PC-3 (cell line): ENCODE data around the gene APOL4. TPM values are rescaled to one million over a fixed set of nuclear protein-coding genes. Genes with fewer than 3 reads are reported as not detected.

Experiments used
- ATAC-seq: fragments of 200-7000 bp; cut with Tn5 transposase; 2 replicates; pipeline ENCODE4 v1.9.1; 2020; ENCODE audit warnings: mild to moderate bottlenecking, moderate library complexity
- BruUV-seq: library from RNA; stranded (reverse); fragments of 400-500 nt; replicated peaks from 2 replicates; lab custom pipeline; 2021; lab: Mats Ljungman, UMichigan
- CTCF ChIA-PET: fragments of 300-600 bp; sonication (Branson Sonifier 250); formaldehyde crosslinking; loops from one replicate; lab custom pipeline; 2022; ENCODE audit warnings: antibody characterized with exemption; lab: Charles Lee
- POLR2A ChIA-PET: fragments of 300-600 bp; sonication (Branson Sonifier 250); formaldehyde crosslinking; loops from one replicate; lab custom pipeline; 2022; ENCODE audit warnings: antibody characterized with exemption; ENCODE audit not compliant: unreplicated experiment; lab: Charles Lee
- DNase-seq: peaks from one replicate; pipeline ENCODE4 v3.0.0-alpha.2; 2015
- H2AFZ ChIP-seq: fragments of 300-600 bp; sonication (generic); 2 replicates; pipeline ENCODE4 v1.6.0; 2016; ENCODE audit warnings: antibody characterized with exemption, low read length
- H3F3A ChIP-seq: fragments of 300-600 bp; sonication (generic); one replicate; pipeline ENCODE4 v1.6.0; 2017; ENCODE audit warnings: antibody characterized with exemption, low read length, control low read depth, mild to moderate bottlenecking; ENCODE audit not compliant: unreplicated experiment
- H3K27ac ChIP-seq: fragments of 300-600 bp; sonication (generic); 2 replicates; pipeline ENCODE4 v1.5.1; 2016; ENCODE audit warnings: mild to moderate bottlenecking, low read length
- H3K27me3 ChIP-seq: fragments of 300-600 bp; sonication (generic); 2 replicates; pipeline ENCODE4 v1.6.1; 2016; ENCODE audit warnings: low read length, mixed read lengths
- H3K36me3 ChIP-seq: fragments of 300-600 bp; sonication (generic); 2 replicates; pipeline ENCODE4 v1.6.1; 2016; ENCODE audit warnings: low read depth, mixed run types, low read length, mixed read lengths
- H3K4me1 ChIP-seq: fragments of 300-600 bp; sonication (generic); 2 replicates; pipeline ENCODE4 v1.5.1; 2016; ENCODE audit warnings: low read length; ENCODE audit not compliant: insufficient read depth
- H3K4me2 ChIP-seq: fragments of 300-600 bp; sonication (generic); 2 replicates; pipeline ENCODE4 v1.6.0; 2016; ENCODE audit warnings: low read length
- H3K4me3 ChIP-seq: fragments of 300-600 bp; sonication (generic); 2 replicates; pipeline ENCODE4 v1.5.1; 2016; ENCODE audit warnings: mild to moderate bottlenecking, low read length, mixed read lengths
- H3K79me2 ChIP-seq: fragments of 300-600 bp; sonication (generic); 2 replicates; pipeline ENCODE4 v1.6.1; 2017; ENCODE audit warnings: low read length, mixed read lengths
- H3K9ac ChIP-seq: fragments of 300-600 bp; sonication (generic); 2 replicates; pipeline ENCODE4 v1.6.0; 2016; ENCODE audit warnings: mild to moderate bottlenecking, low read length
- H3K9me2 ChIP-seq: fragments of 300-600 bp; sonication (generic); replicated peaks from 2 replicates; pipeline ENCODE4 v1.6.1; 2016; ENCODE audit warnings: mixed run types, low read length, mixed read lengths
- H3K9me3 ChIP-seq: fragments of 300-600 bp; sonication (generic); 2 replicates; pipeline ENCODE4 v1.6.1; 2016; ENCODE audit warnings: low read length, mixed read lengths
- H4K20me1 ChIP-seq: fragments of 300-600 bp; sonication (generic); 2 replicates; pipeline ENCODE4 v1.6.1; 2016; ENCODE audit warnings: low read length, mixed read lengths
- CTCF ChIP-seq: fragments of 300-600 bp; sonication (generic); conservative IDR thresholded peaks from 2 replicates; pipeline ENCODE4 v1.5.1; 2017; ENCODE audit warnings: antibody characterized with exemption, low read depth, mild to moderate bottlenecking, low read length
- EZH2 ChIP-seq: fragments of 300-600 bp; sonication (generic); IDR thresholded peaks from one replicate; pipeline ENCODE4 v1.6.1; 2017; ENCODE audit warnings: antibody characterized with exemption, mild to moderate bottlenecking, low read length; ENCODE audit not compliant: unreplicated experiment
- EZH2phosphoT487 ChIP-seq: fragments of 300-600 bp; sonication (generic); IDR thresholded peaks from 2 replicates; pipeline ENCODE4 v1.6.1; 2018; ENCODE audit warnings: mild to moderate bottlenecking, antibody characterized with exemption, low read length, borderline replicate concordance
- intact Hi-C: fragments of 100-400 bp; cut with micrococcal nuclease; formaldehyde crosslinking; loops from 2 replicates; pipeline ENCODE4 v1.9.0; 2023
- total RNA-seq: library from RNA; depleted of rRNA; stranded (reverse); fragments of >200 nt; gene quantifications from 2 replicates; pipeline ENCODE4 v1.2.3, GENCODE V29; 2014

Gene APOL4
- total RNA-seq, 1 experiment from 2014 or later: 0.04 TPM

- Histone ChIP-seq H3K79me2 (no peaks in the 10 kb centered on the region), H3K27ac (no peak overlapping the region), H3K4me2 (no peak overlapping the region), H3K4me1 (no peaks in the 10 kb centered on the region), H3K27me3 (no peaks in the 10 kb centered on the region), H2AFZ (no peak overlapping the region), H3K4me3 (no peak overlapping the region), H4K20me1 (no peaks in the 10 kb centered on the region), H3K36me3 (no peaks in the 10 kb centered on the region), H3K9me3 (no peaks in the 10 kb centered on the region), H3K9ac (no peak overlapping the region), H3F3A (no peaks in the 10 kb centered on the region), H3K9me2 (no peaks in the 10 kb centered on the region)
- TF ChIP-seq EZH2: no peak
- peak; percentile 74 for TF ChIP-seq CTCF
- no peak for TF ChIP-seq EZH2phosphoT487
- ChIA-PET POLR2A (no interaction called here), CTCF (interaction anchor here (0.6 kb wide), 1 partner anchor 818 kb away, joined by 3 read pairs; no protein-coding TSS in a partner anchor)
- no TSS peak for BruUV-seq
- DNase-seq (peak; percentile 55), ATAC-seq (peak; percentile 80)
- intact Hi-C loops: loop anchor here (1.0 kb wide), 1 partner anchor 35 kb away; no protein-coding TSS in a partner anchor
These were observed 21.4 kb downstream of the APOL4 start for GRCh38 chr22:36180038-36180880.

- BruUV-seq: no TSS peak
- POLR2A ChIA-PET: interaction anchor here (0.6 kb wide), 1 partner anchor 238 kb away, joined by 8 read pairs; no protein-coding TSS in a partner anchor
These were observed 24.4 kb downstream of the APOL4 start for GRCh38 chr22:36177160-36177559.

More at GRCh38 chr22:36177160-36177559, 24.4 kb downstream of the APOL4 start:
- TF ChIP-seq CTCF (no peak), EZH2 (no peak), EZH2phosphoT487 (no peak)
- Histone ChIP-seq H3K9ac (no peak overlapping the region), H3K4me3 (no peak overlapping the region), H3K9me2 (no peaks in the 10 kb centered on the region), H3K4me1 (no peaks in the 10 kb centered on the region), H3K9me3 (no peaks in the 10 kb centered on the region), H4K20me1 (no peaks in the 10 kb centered on the region), H3K27ac (no peak overlapping the region), H3K27me3 (no peaks in the 10 kb centered on the region), H3K4me2 (no peak overlapping the region), H3K36me3 (no peaks in the 10 kb centered on the region), H2AFZ (no peak overlapping the region), H3K79me2 (no peaks in the 10 kb centered on the region), H3F3A (no peaks in the 10 kb centered on the region)
- ATAC-seq: no peak
- no peak for DNase-seq
- CTCF ChIA-PET: no interaction called here
- intact Hi-C loops: no loop called here
